AG04449 (cell line): ENCODE results near the gene FGF3.

Source experiments
- CTCF ChIA-PET: fragments of 350-600 bp; formaldehyde crosslinking; extraction: SDS; loops from one replicate; lab custom pipeline; 2021; ENCODE audit warnings: antibody characterized with exemption; lab: Yijun Ruan, JAX
- POLR2A ChIA-PET: fragments of 400-600, 350-600 bp; formaldehyde crosslinking; extraction: SDS; loops from one replicate; lab custom pipeline; 2020; ENCODE audit warnings: antibody characterized with exemption, inconsistent platforms; lab: Yijun Ruan, JAX
- DNase-seq: peaks from one replicate; pipeline ENCODE4 v3.0.0-alpha.2; 2010; ENCODE audit warnings: low read depth, low spot score
- H3K4me3 ChIP-seq: 2 replicates; pipeline ENCODE4 v1.5.1; 2011; ENCODE audit warnings: low read depth, mild to moderate bottlenecking, control low read depth, low read length
- CTCF ChIP-seq: IDR thresholded peaks from one replicate; pipeline ENCODE4 v1.5.1; 2011; ENCODE audit warnings: mild to moderate bottlenecking, moderate library complexity, low read length, control low read depth, inconsistent platforms; ENCODE audit not compliant: insufficient read depth; ENCODE audit errors: missing control alignments

The FGF3 gene

GRCh38 chr11:69828276-69828970 is 9.2 kb upstream of the FGF3 start:
- POLR2A ChIA-PET, result no interaction called here
- no peak for TF ChIP-seq CTCF
- CTCF ChIA-PET, result no interaction called here

GRCh38 chr11:69826773-69827172 is 7.6 kb upstream of the FGF3 start:
- POLR2A ChIA-PET, result no interaction called here

More at GRCh38 chr11:69828276-69828970, 9.2 kb upstream of the FGF3 start:
- H3K4me3 ChIP-seq, result no peak overlapping the region
- no peak for DNase-seq

GRCh38 chr11:69825941-69826340 is 6.7 kb upstream of the FGF3 start:
- ChIA-PET CTCF (no interaction called here), POLR2A (no interaction called here)
- no peak overlapping the region for H3K4me3 ChIP-seq
- no peak for TF ChIP-seq CTCF
- DNase-seq, result no peak

More at GRCh38 chr11:69826773-69827172, 7.6 kb upstream of the FGF3 start:
- CTCF ChIA-PET, result no interaction called here
- DNase-seq, result no peak
- TF ChIP-seq CTCF, result no peak
- H3K4me3 ChIP-seq, result no peak overlapping the region

GRCh38 chr11:69825037-69825834 is 6.0 kb upstream of the FGF3 start:
- TF ChIP-seq CTCF, result no peak
- ChIA-PET CTCF (no interaction called here), POLR2A (no interaction called here)
- no peak for DNase-seq
- no peak overlapping the region for H3K4me3 ChIP-seq

- CTCF ChIA-PET, result no interaction called here
- POLR2A ChIA-PET, result no interaction called here
- DNase-seq, result no peak
- TF ChIP-seq CTCF, result no peak
- H3K4me3 ChIP-seq, result no peak overlapping the region
These were observed 4.5 kb upstream of the FGF3 start for GRCh38 chr11:69823641-69824265.

- ChIA-PET POLR2A (no interaction called here), CTCF (no interaction called here)
- no peak for DNase-seq
- no peak overlapping the region for H3K4me3 ChIP-seq
- TF ChIP-seq CTCF, result no peak
These were observed 3.7 kb upstream of the FGF3 start for GRCh38 chr11:69822676-69823494.
